A549 (cell line): ENCODE results near the gene GNA15.

Experiments used
- CTCF ChIP-seq: fragments of >200 bp; sonication (Bioruptor Twin); formaldehyde crosslinking; IDR thresholded peaks from 3 replicates; pipeline ENCODE4 v1.5.1; 2016
- EP300 ChIP-seq, 2 experiments: fragments of >200 bp; sonication (Bioruptor Twin); formaldehyde crosslinking; IDR thresholded peaks; 2 replicates in 1 of 2; 3 replicates in 1 of 2; pipeline ENCODE4 v1.6.1; 2016 to 2017
- HMGXB4 ChIP-seq: fragments of 250-450 bp; sonication (Bioruptor Pico); IDR thresholded peaks from 2 replicates; pipeline ENCODE4 v1.5.0; 2021; ENCODE audit warnings: mild to moderate bottlenecking, moderate library complexity, borderline replicate concordance
- MAZ ChIP-seq: fragments of 150-350 bp; IDR thresholded peaks from 2 replicates; pipeline ENCODE4 v1.6.1; 2014; ENCODE audit warnings: antibody characterized with exemption, low read depth, low read length, borderline replicate concordance
- NPAS2 ChIP-seq: fragments of 250-450 bp; sonication (Bioruptor Pico); IDR thresholded peaks from 2 replicates; pipeline ENCODE4 v1.8.0; 2022; ENCODE audit warnings: mild to moderate bottlenecking, moderate library complexity, borderline replicate concordance
- RAD21 ChIP-seq, 2 experiments: fragments of >200 bp in 1 of 2; sonication (Bioruptor Twin) in 1 of 2; formaldehyde crosslinking in 1 of 2; IDR thresholded peaks in 1 of 2; conservative IDR thresholded peaks in 1 of 2; 2 replicates in 1 of 2; 3 replicates in 1 of 2; pipeline ENCODE4 v1.6.1; 2012 to 2018; ENCODE audit warnings: inconsistent platforms in 1 of 2
- RARB ChIP-seq: fragments of 250-450 bp; sonication (Bioruptor Pico); IDR thresholded peaks from 2 replicates; pipeline ENCODE4 v1.8.0; 2021; ENCODE audit warnings: mild to moderate bottlenecking, moderate library complexity
- RCOR1 ChIP-seq: fragments of 150-350 bp; IDR thresholded peaks from 2 replicates; pipeline ENCODE4 v1.6.1; 2014; ENCODE audit warnings: antibody characterized with exemption, low read length, low read depth
- RNF2 ChIP-seq: fragments of 200-600 bp; sonication (generic); IDR thresholded peaks from 2 replicates; pipeline ENCODE4 v1.6.1; 2016; ENCODE audit warnings: low read depth, mild to moderate bottlenecking, antibody characterized with exemption, moderate library complexity, borderline replicate concordance
- USF2 ChIP-seq: fragments of 450-650 bp; IDR thresholded peaks from 2 replicates; pipeline ENCODE4 v1.6.1; 2014; ENCODE audit warnings: antibody characterized with exemption
- ZFP36 ChIP-seq: fragments of 450-650 bp; IDR thresholded peaks from 2 replicates; pipeline ENCODE4 v1.6.1; 2014; ENCODE audit warnings: borderline replicate concordance; ENCODE audit not compliant: partially characterized antibody

GRCh38 chr19:3097442-3097871 is 38.4 kb upstream of the GNA15 start:
- TF ChIP-seq ZFP36 (no peak), CTCF (no peak), RARB (CRISPR knock-in tag) (no peak), NPAS2 (CRISPR knock-in tag) (no peak), RCOR1 (no peak), RNF2 (no peak), EP300 (IDR thresholded peaks at IDR 0.05) (no peak), HMGXB4 (no peak), MAZ (no peak), USF2 (no peak), RAD21 (conservative IDR thresholded peaks at IDR 0.05 in 1 of 2, IDR thresholded peaks at IDR 0.05 in 1 of 2) (no peak)
